ENCODE data around the gene ASF1B.
"Not testable (repeated sequence)": the region's sequence is repeated elsewhere in the genome, so short reads cannot be mapped to it uniquely, and the experiment has no call there.

Gene ASF1B

GRCh38 chr19:14159059-14159458, 22.7 kb upstream of the ASF1B start:
- DNase-seq: no peak

- DNase-seq: no peak
These were observed 22.1 kb upstream of the ASF1B start for GRCh38 chr19:14158276-14159023.

- no peak for DNase-seq
These were observed 20.8 kb upstream of the ASF1B start for GRCh38 chr19:14156971-14157717.

- no peak for DNase-seq
These were observed 19.7 kb upstream of the ASF1B start for GRCh38 chr19:14156122-14156521.

- no peak for DNase-seq
These were observed 19.0 kb upstream of the ASF1B start for GRCh38 chr19:14155371-14155770.

GRCh38 chr19:14152713-14153112, 16.3 kb upstream of the ASF1B start:
- DNase-seq: no peak

GRCh38 chr19:14150770-14151661, 14.6 kb upstream of the ASF1B start:
- no peak for DNase-seq

GRCh38 chr19:14150041-14150769, 13.8 kb upstream of the ASF1B start:
- no peak for DNase-seq

GRCh38 chr19:14149509-14149994, 13.2 kb upstream of the ASF1B start:
- no peak for DNase-seq

GRCh38 chr19:14148751-14149410, 12.5 kb upstream of the ASF1B start:
- no peak for DNase-seq

GRCh38 chr19:14147797-14148605, 11.6 kb upstream of the ASF1B start:
- DNase-seq: peak; percentile 53

- DNase-seq: peak; percentile 80
These were observed 10.4 kb upstream of the ASF1B start for GRCh38 chr19:14146789-14147216.

GRCh38 chr19:14146169-14146568, 9.8 kb upstream of the ASF1B start:
- DNase-seq: not testable (repeated sequence)

- no peak for DNase-seq
These were observed 9.0 kb upstream of the ASF1B start for GRCh38 chr19:14145381-14145780.

GRCh38 chr19:14142262-14143190, 6.1 kb upstream of the ASF1B start:
- no peak for DNase-seq

- no peak for DNase-seq
These were observed 4.7 kb upstream of the ASF1B start for GRCh38 chr19:14141041-14141440.

- DNase-seq: peak; percentile 86
These were observed 3.6 kb upstream of the ASF1B start for GRCh38 chr19:14139944-14140343.

GRCh38 chr19:14138576-14139265, 2.3 kb upstream of the ASF1B start:
- no peak for DNase-seq

- no peak for DNase-seq
These were observed 342 bp downstream of the ASF1B start for GRCh38 chr19:14135985-14136508.

Measured in inflammatory macrophage treated with lipopolysaccharide for 4 hours (primary cell).